K562 (cell line): ENCODE results near the gene SLC23A2. TPM values are rescaled to one million over a fixed set of nuclear protein-coding genes. Genes with fewer than 3 reads are reported as not detected.

Experiments
- ATAC-seq: fragments of 200-7000 bp; cut with Tn5 transposase; 3 replicates; pipeline ENCODE4 v1.9.1; 2020; ENCODE audit warnings: moderate library complexity
- Bru-seq: library from RNA; stranded (reverse); fragments of 400-500 nt; gene quantifications from one replicate; lab custom pipeline; 2021; lab: Mats Ljungman, UMichigan
- BruChase-seq, 2 experiments: library from RNA; stranded (reverse); fragments of 400-500 nt; gene quantifications; one replicate each; lab custom pipeline; 2021; lab: Mats Ljungman, UMichigan
- BruUV-seq: library from RNA; stranded (reverse); fragments of 400-500 nt; replicated peaks from 2 replicates; lab custom pipeline; 2021; lab: Mats Ljungman, UMichigan
- CTCF ChIA-PET: fragments of 300-600 bp; formaldehyde crosslinking; extraction: SDS; loops from one replicate; lab custom pipeline; 2021; ENCODE audit warnings: low intra/inter-chr PET ratio; lab: Yijun Ruan, JAX
- POLR2A ChIA-PET: fragments of 300-600, 350-650 bp; sonication (Branson Sonifier 250); formaldehyde crosslinking; extraction: SDS; loops from one replicate; lab custom pipeline; 2021; ENCODE audit warnings: antibody characterized with exemption, inconsistent platforms; lab: Yijun Ruan, JAX
- DNase-seq, 4 experiments: peaks; one replicate each; pipeline versions ENCODE4 v3.0.0 to v3.0.0-alpha.2; 2011 to 2018; ENCODE audit warnings: low spot score in 3 of 4, mixed read lengths in 3 of 4; ENCODE audit errors: extremely low read depth in 1 of 4
- FAIRE-seq: peaks from 2 replicates; lab custom pipeline; 2011; peaks lifted over from hg19 to GRCh38; lab: Jason Lieb, UNC
- H2AFZ ChIP-seq: 2 replicates; pipeline ENCODE4 v1.6.0; 2011; ENCODE audit warnings: low read depth, low read length, control low read depth, inconsistent platforms
- H3K27ac ChIP-seq: fragments of 200-600 bp; 3 replicates; pipeline ENCODE4 v1.8.0; 2011; ENCODE audit warnings: low read depth, mild to moderate bottlenecking, control low read depth, inconsistent platforms, low read length, moderate library complexity, mixed read lengths; ENCODE audit errors: extremely low read depth
- H3K27me3 ChIP-seq, 2 experiments: fragments of 300-600 bp in 1 of 2; 2 replicates in 1 of 2; 3 replicates in 1 of 2; pipeline versions ENCODE4 v1.6.0 to v1.8.0; 2011; ENCODE audit warnings: inconsistent platforms in 2 of 2, low read length in 2 of 2, mild to moderate bottlenecking in 1 of 2, mixed read lengths in 1 of 2, moderate library complexity in 1 of 2; ENCODE audit not compliant: control insufficient read depth in 2 of 2, insufficient read depth in 2 of 2
- H3K36me3 ChIP-seq: fragments of 300-600 bp; 3 replicates; pipeline ENCODE4 v1.8.0; 2011; ENCODE audit warnings: mild to moderate bottlenecking, low read length, inconsistent platforms; ENCODE audit not compliant: control insufficient read depth, insufficient read depth
- H3K4me1 ChIP-seq, 2 experiments: fragments of 200-600 bp in 1 of 2; replicated peaks in 1 of 2; 2 replicates in 1 of 2; 3 replicates in 1 of 2; pipeline versions ENCODE4 v1.5.1 to v1.8.0; 2011; ENCODE audit warnings: inconsistent platforms in 2 of 2, low read length in 2 of 2, mild to moderate bottlenecking in 1 of 2, mixed read lengths in 1 of 2, moderate library complexity in 1 of 2; ENCODE audit not compliant: control insufficient read depth in 2 of 2, insufficient read depth in 2 of 2
- H3K4me2 ChIP-seq: 2 replicates; pipeline ENCODE4 v1.6.1; 2011; ENCODE audit warnings: low read length, control low read depth, inconsistent platforms, mixed read lengths; ENCODE audit not compliant: insufficient read depth
- H3K4me3 ChIP-seq: fragments of 200-600 bp; sonication (generic), shearing (Covaris generic); 2 replicates; pipeline ENCODE4 v1.5.1; 2016; ENCODE audit warnings: control low read depth, inconsistent platforms
- H3K79me2 ChIP-seq: fragments of 200-600 bp; 3 replicates; pipeline ENCODE4 v1.8.0; 2011; ENCODE audit warnings: low read length, inconsistent platforms; ENCODE audit not compliant: control insufficient read depth, insufficient read depth
- H3K9ac ChIP-seq, 2 experiments: 2 replicates each; pipeline versions ENCODE4 v1.6.0 to v1.6.1; 2011; ENCODE audit warnings: low read depth in 2 of 2, low read length in 2 of 2, control low read depth in 1 of 2, inconsistent platforms in 1 of 2, mild to moderate bottlenecking in 1 of 2, mixed read lengths in 1 of 2; ENCODE audit not compliant: insufficient read depth in 1 of 2
- H3K9me1 ChIP-seq: one replicate; pipeline ENCODE4 v1.6.0; 2011; ENCODE audit warnings: inconsistent platforms, mild to moderate bottlenecking, low read length, moderate library complexity; ENCODE audit not compliant: control insufficient read depth, insufficient read depth
- H3K9me3 ChIP-seq: replicated peaks from 2 replicates; pipeline ENCODE4 v1.5.1; 2011; ENCODE audit warnings: low read depth, low read length, inconsistent platforms; ENCODE audit not compliant: control insufficient read depth, insufficient read depth
- H4K20me1 ChIP-seq: replicated peaks from 2 replicates; pipeline ENCODE4 v1.6.1; 2011; ENCODE audit warnings: low read length, inconsistent platforms, mixed read lengths; ENCODE audit not compliant: control insufficient read depth, insufficient read depth
- CTBP1 ChIP-seq: fragments of 450-650 bp; IDR thresholded peaks from 2 replicates; pipeline ENCODE4 v1.6.1; 2016; ENCODE audit warnings: borderline replicate concordance
- CXXC5 ChIP-seq: fragments of 250-450 bp; sonication (Bioruptor Pico); IDR thresholded peaks from 2 replicates; pipeline ENCODE4 v1.8.0; 2022; ENCODE audit warnings: inconsistent platforms, mild to moderate bottlenecking, moderate library complexity
- E2F6 ChIP-seq, 2 experiments: IDR thresholded peaks; 2 replicates each; pipeline ENCODE4 v1.6.1; 2011; ENCODE audit warnings: borderline replicate concordance in 1 of 2, control low read depth in 1 of 2, low read depth in 1 of 2, low read length in 1 of 2, mild to moderate bottlenecking in 1 of 2, mixed read lengths in 1 of 2, moderate library complexity in 1 of 2; ENCODE audit not compliant: insufficient read depth in 1 of 2, insufficient read length in 1 of 2, poor library complexity in 1 of 2, severe bottlenecking in 1 of 2; ENCODE audit errors: extremely low read depth in 1 of 2
- POLR2G ChIP-seq: fragments of 200-400 bp; formaldehyde crosslinking; IDR thresholded peaks from 2 replicates; pipeline ENCODE4 v1.6.1; 2017; ENCODE audit warnings: low read depth, mild to moderate bottlenecking, antibody characterized with exemption, low read length, moderate library complexity
- WGBS: fragments of 100-300 bp; shearing (Covaris generic); methylation state at CpG from one replicate; pipeline ENCODE4 v1.1.6; 2016; ENCODE audit warnings: low coverage, mixed read lengths; ENCODE audit not compliant: insufficient coverage; ENCODE audit errors: missing lambda C conversion rate; 5-methylcytosine and 5-hydroxymethylcytosine counted together
- in situ Hi-C: fragments of 300-500 bp; cut with MboI; formaldehyde crosslinking; loops from 4 replicates; pipeline ENCODE4 v1.15.0; 2018; ENCODE audit warnings: inconsistent platforms, mixed read lengths
- intact Hi-C: fragments of 100-400 bp; cut with micrococcal nuclease; formaldehyde crosslinking; loops from 2 replicates; pipeline ENCODE4 v1.14.2; 2022
- long read RNA-seq, 3 experiments: library from polyadenylated mRNA in 2 of 3; library from RNA in 1 of 3; unstranded in 2 of 3; stranded (forward) in 1 of 3; transcript quantifications; one replicate each; pipeline ENCODE4 v2.0.0, GENCODE V29; 2019 to 2022
- polyA minus RNA-seq, 3 experiments: library from RNA; depleted of rRNA, polyadenylated mRNA; stranded (reverse); fragments of >200 nt; gene quantifications; 2 replicates each; pipeline ENCODE4 v1.2.3, GENCODE V29; 2011
- polyA plus RNA-seq, 8 experiments: library from polyadenylated mRNA; depleted of rRNA in 4 of 8; stranded (reverse) in 5 of 8; unstranded in 3 of 8; fragments of >200 nt; fragmentation: Nextera tagmentation in 2 of 8; fragmentation: Illumina TruSeq in 1 of 8; extraction: Ambion mirVana in 2 of 8; extraction: Trizol in 1 of 8; gene quantifications; 2 replicates each; pipeline versions ENCODE4 v1.2.1 to v1.2.3, GENCODE V29; 2011 to 2014; ENCODE audit warnings: inconsistent platforms in 1 of 8, missing spikeins in 1 of 8
- total RNA-seq, 7 experiments: library from RNA; depleted of rRNA in 6 of 7; stranded (reverse); fragments of >200 nt in 6 of 7; fragmentation: Illumina TruSeq in 2 of 7; extraction: Trizol in 2 of 7; gene quantifications; 2 replicates each; pipeline versions ENCODE4 v1.2.1 to v1.2.3, GENCODE V29; 2011 to 2021; ENCODE audit warnings: low replicate concordance in 1 of 7

The SLC23A2 gene
- total RNA-seq (2011; cell fraction: chromatin; rRNA removed; ENCODE audit: low replicate concordance) = 17.2 and 22.1 TPM in 2 replicates
- total RNA-seq (2011; cell fraction: nucleolus; rRNA removed) = 12.0 and 13.7 TPM in 2 replicates
- total RNA-seq (2011; cell fraction: nucleoplasm; rRNA removed) = 14.4 and 15.9 TPM in 2 replicates
- 2.4 and 3.5 TPM in 2 replicates for total RNA-seq (2014; rRNA removed)
- 2.9 and 3.1 TPM in 2 replicates for total RNA-seq (2014; rRNA removed; fragmentation: Illumina TruSeq; extraction: Trizol)
- total RNA-seq (2015; rRNA removed; fragmentation: Illumina TruSeq; extraction: Trizol) = 3.1 and 3.2 TPM in 2 replicates
- 5.1 and 6.7 TPM in 2 replicates for total RNA-seq (2021)
- polyA plus RNA-seq (2011; rRNA removed) = 4.0 and 6.3 TPM in 2 replicates
- 5.3 and 5.7 TPM in 2 replicates for polyA plus RNA-seq (2011; cell fraction: cytosol; rRNA removed)
- polyA plus RNA-seq (2011; cell fraction: nucleus; rRNA removed) = 11.4 and 11.7 TPM in 2 replicates
- 3.9 and 4.4 TPM in 2 replicates for polyA plus RNA-seq (2012)
- polyA plus RNA-seq (2014; fragmentation: Illumina TruSeq; extraction: Trizol) = 4.3 and 4.5 TPM in 2 replicates
- under 1 TPM; 0.39 to 0.76 TPM for polyA plus RNA-seq (2014; fragmentation: Nextera tagmentation; extraction: Ambion mirVana)
- 3.3 and 3.6 TPM in 2 replicates for polyA plus RNA-seq (2014; rRNA removed)
- 7.8 and 8.0 TPM in 2 replicates for polyA minus RNA-seq (2011; rRNA and poly(A)+ RNA removed)
- 3.1 and 3.4 TPM in 2 replicates for polyA minus RNA-seq (2011; cell fraction: cytosol; rRNA and poly(A)+ RNA removed)
- polyA minus RNA-seq (2011; cell fraction: nucleus; rRNA and poly(A)+ RNA removed) = 5.1 and 8.4 TPM in 2 replicates
- Bru-seq, nascent RNA = percentile 56 among the genes with signal in this experiment
- BruChase-seq, experiment 1, labeled RNA remaining after a 2-hour chase = percentile 57 among the genes with signal in this experiment
- BruChase-seq, experiment 2, labeled RNA remaining after a 6-hour chase = percentile 58 among the genes with signal in this experiment
- long read RNA-seq, experiment 1, partial matches to known transcripts = 1 of 13 reads
- long read RNA-seq, experiment 1, other reads (novel, unspliced or antisense) = 12 of 13 reads
- long read RNA-seq, experiment 2, full-length matches to known transcripts = 1 of 5 reads
- long read RNA-seq, experiment 2, partial matches to known transcripts = 1 of 5 reads
- long read RNA-seq, experiment 2, other reads (novel, unspliced or antisense) = 3 of 5 reads
- long read RNA-seq, experiment 3, partial matches to known transcripts = 0 of 1 reads
- long read RNA-seq, experiment 3, other reads (novel, unspliced or antisense) = 1 of 1 reads

- 0 out of 2 replicates have a peak, but pooled peaks cover 3% of the 10 kb centered on the region for H4K20me1 ChIP-seq
- peak within 1 kb of the TSS; percentile 37 to 90; a peak in 3 of 4 replicates for H3K9ac ChIP-seq
- no peak within 1 kb of the TSS for H3K27ac ChIP-seq
- BruUV-seq = no TSS peak
- in situ Hi-C loops (no loop called here), intact Hi-C loops (no loop called here)
- no peaks in the 10 kb centered on the region for H3K9me3 ChIP-seq
- H3K4me3 ChIP-seq = peak within 1 kb of the TSS; percentile 52
- 9% methylated on average over 10 of the region's 88 CpGs for WGBS
- no peaks in the 10 kb centered on the region for H3K27me3 ChIP-seq
- H3K79me2 ChIP-seq = peaks cover 7% of the 10 kb centered on the region; the same call in 2 of the 3 replicates
- H2AFZ ChIP-seq = peak within 1 kb of the TSS; percentile 84; the same call in 1 of the 2 replicates
- ATAC-seq (peak; percentile 86), FAIRE-seq (peak; percentile 19), DNase-seq (peak; percentile 30 to 81 (median 72))
- ChIA-PET POLR2A (interaction anchor here (0.6 kb wide), 1 partner anchor 18 kb away, joined by 4 read pairs; no protein-coding TSS in a partner anchor), CTCF (no interaction called here)
- no peaks in the 10 kb centered on the region for H3K36me3 ChIP-seq
- H3K4me1 ChIP-seq = peaks cover 0 to 11% of the 10 kb centered on the region in 2 experiments; a peak in 3 of 5 replicates
- no peaks in the 10 kb centered on the region for H3K9me1 ChIP-seq
- H3K4me2 ChIP-seq = peak within 1 kb of the TSS; percentile 75
- TF ChIP-seq POLR2G = peak; percentile 59
- TF ChIP-seq CXXC5 (CRISPR knock-in tag) = 0 out of 2 replicates have a peak, but pooled peaks have one; percentile 26
- TF ChIP-seq E2F6 (IDR thresholded peaks at IDR 0.05; ENCODE audit: borderline replicate concordance in 1 of 2, extremely low read depth in 1 of 2, insufficient read depth in 1 of 2, insufficient read length in 1 of 2, low read depth in 1 of 2, low read length in 1 of 2, poor library complexity in 1 of 2, severe bottlenecking in 1 of 2) = peak in 1 of 2 experiments; percentile 44
- no peak for TF ChIP-seq CTBP1
These were observed at the start of gene SLC23A2 for GRCh38 chr20:5001174-5002076. TSS of gene SLC23A2 (minus strand) at chr20:5001510. CDS start at chr20:4932562, 68,948 bp downstream.
